ENCODE measurements around the gene NR5A2.

- TF ChIP-seq CTCF (IDR thresholded peaks at IDR 0.05; ENCODE audit: low read depth, low read length) (no peak), POLR2A (IDR thresholded peaks at IDR 0.05; ENCODE audit: extremely low read depth, insufficient read length) (no peak)
Observed at GRCh38 chr1:200029822-200030152, 2.3 kb downstream of the NR5A2 start.

Data from NB4 (cell line).